ENCODE results near the gene DENND4B. TPM values are rescaled to one million over a fixed set of nuclear protein-coding genes. Genes with fewer than 3 reads are reported as not detected.
A peak's percentile ranks its signal among the peaks of the same experiment; 100 is the strongest.

Gene DENND4B
- total RNA-seq, 2 experiments from 2014 or later, result 102 to 107 TPM

DNA sequence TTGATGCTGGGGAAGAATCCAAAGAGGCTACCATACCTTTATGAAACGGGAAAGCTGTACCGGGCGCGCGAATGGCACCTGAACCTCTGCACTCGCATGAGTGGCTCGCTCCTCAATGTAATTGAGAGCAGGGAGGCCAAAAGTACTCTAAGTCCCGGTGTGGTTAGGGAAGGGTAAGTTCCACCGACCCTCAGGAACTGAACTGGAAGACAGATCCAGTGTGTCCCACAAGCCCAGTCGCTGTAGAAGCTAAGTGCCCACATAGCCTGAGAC lies 24.8 kb downstream of the DENND4B start:
- peak overlapping the region; percentile 95 for H3K4me3 Mint-ChIP-seq
- TF ChIP-seq, protein P1, sequence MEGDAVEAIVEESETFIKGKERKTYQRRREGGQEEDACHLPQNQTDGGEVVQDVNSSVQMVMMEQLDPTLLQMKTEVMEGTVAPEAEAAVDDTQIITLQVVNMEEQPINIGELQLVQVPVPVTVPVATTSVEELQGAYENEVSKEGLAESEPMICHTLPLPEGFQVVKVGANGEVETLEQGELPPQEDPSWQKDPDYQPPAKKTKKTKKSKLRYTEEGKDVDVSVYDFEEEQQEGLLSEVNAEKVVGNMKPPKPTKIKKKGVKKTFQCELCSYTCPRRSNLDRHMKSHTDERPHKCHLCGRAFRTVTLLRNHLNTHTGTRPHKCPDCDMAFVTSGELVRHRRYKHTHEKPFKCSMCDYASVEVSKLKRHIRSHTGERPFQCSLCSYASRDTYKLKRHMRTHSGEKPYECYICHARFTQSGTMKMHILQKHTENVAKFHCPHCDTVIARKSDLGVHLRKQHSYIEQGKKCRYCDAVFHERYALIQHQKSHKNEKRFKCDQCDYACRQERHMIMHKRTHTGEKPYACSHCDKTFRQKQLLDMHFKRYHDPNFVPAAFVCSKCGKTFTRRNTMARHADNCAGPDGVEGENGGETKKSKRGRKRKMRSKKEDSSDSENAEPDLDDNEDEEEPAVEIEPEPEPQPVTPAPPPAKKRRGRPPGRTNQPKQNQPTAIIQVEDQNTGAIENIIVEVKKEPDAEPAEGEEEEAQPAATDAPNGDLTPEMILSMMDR (IDR thresholded peaks at IDR 0.05), result no peak
- peak overlapping the region; percentile 94 for H3K27ac Mint-ChIP-seq
- ChIA-PET POLR2A (interaction anchor here (0.8 to 9.9 kb wide), 23 partner anchors 10 to 139 kb away, joined by 3 to 126 read pairs (median 6); partner anchors contain the start of genes CREB3L4, CRTC2, DENND4B and JTB), CTCF (interaction anchor here (1.1 to 5.9 kb wide), 8 partner anchors 11 to 132 kb away, joined by 3 to 46 read pairs (median 4); partner anchors contain the start of genes DENND4B and JTB)
- no peaks in the 10 kb centered on the region for H3K9me3 Mint-ChIP-seq
- DNase-seq (peak; percentile 24), ATAC-seq (no peak)
- H3K27me3 Mint-ChIP-seq, result no peaks in the 10 kb centered on the region
- H3K36me3 Mint-ChIP-seq (ENCODE audit: low read depth), result peaks cover 23% of the 10 kb centered on the region
- H3K4me1 Mint-ChIP-seq (ENCODE audit: low read depth), result peaks cover 41% of the 10 kb centered on the region
- intact Hi-C loops (cut with micrococcal nuclease), result loop anchor here (5.0 kb wide), 1 partner anchor 114 kb away; no protein-coding TSS in a partner anchor

DNA sequence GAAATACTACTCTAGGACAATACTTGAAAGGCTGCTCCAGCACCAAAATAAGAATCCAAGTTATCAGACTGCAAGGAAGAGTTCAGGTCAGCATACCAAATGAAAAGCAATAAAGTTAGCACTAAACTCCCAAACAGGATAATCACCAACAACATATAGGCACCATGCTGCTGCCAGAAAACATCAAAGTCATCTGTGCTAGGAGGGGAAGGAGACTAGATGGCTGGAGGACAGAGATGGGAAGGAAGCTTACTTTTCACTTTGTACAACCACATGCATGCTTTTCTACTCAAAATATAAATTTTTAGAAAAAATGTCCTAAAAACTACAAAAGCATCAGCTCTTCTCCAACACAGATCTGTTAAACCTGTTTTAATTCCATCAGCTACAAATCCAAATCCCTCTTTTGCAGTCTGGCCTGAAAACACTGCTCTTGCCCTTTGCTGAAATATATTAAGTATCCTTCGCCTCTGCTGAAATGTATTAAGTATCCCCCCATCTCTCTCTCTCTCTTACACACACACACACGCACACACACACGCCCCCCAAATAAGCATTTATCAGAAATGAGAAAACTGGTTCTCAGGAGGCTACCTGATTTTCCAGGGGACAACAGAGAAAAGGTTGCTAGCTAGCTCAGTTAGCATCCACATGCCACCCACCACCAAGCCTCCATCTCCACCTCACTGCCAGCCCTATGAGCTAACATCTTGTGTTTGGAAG lies 25.3 kb downstream of the DENND4B start:
- ATAC-seq, result no peak
- no peaks in the 10 kb centered on the region for H3K27me3 Mint-ChIP-seq
- TF ChIP-seq, protein P1 (IDR thresholded peaks at IDR 0.05), result no peak
- DNase-seq, result no peak
- H3K27ac Mint-ChIP-seq, result peak overlapping the region; percentile 94
- ChIA-PET CTCF (interaction anchor here (0.9 to 5.9 kb wide), 8 partner anchors 11 to 131 kb away, joined by 3 to 46 read pairs (median 4); partner anchors contain the start of gene DENND4B), POLR2A (interaction anchor here (0.6 to 9.9 kb wide), 24 partner anchors 9 to 138 kb away, joined by 3 to 126 read pairs (median 5); partner anchors contain the start of genes CREB3L4, CRTC2, DENND4B and JTB)
- peak overlapping the region; percentile 95 for H3K4me3 Mint-ChIP-seq
- peaks cover 24% of the 10 kb centered on the region for H3K36me3 Mint-ChIP-seq (ENCODE audit: low read depth)
- H3K4me1 Mint-ChIP-seq (ENCODE audit: low read depth), result peaks cover 43% of the 10 kb centered on the region
- intact Hi-C loops (cut with micrococcal nuclease), result loop anchor here (5.0 kb wide), 1 partner anchor 114 kb away; no protein-coding TSS in a partner anchor
- no peaks in the 10 kb centered on the region for H3K9me3 Mint-ChIP-seq

DNA sequence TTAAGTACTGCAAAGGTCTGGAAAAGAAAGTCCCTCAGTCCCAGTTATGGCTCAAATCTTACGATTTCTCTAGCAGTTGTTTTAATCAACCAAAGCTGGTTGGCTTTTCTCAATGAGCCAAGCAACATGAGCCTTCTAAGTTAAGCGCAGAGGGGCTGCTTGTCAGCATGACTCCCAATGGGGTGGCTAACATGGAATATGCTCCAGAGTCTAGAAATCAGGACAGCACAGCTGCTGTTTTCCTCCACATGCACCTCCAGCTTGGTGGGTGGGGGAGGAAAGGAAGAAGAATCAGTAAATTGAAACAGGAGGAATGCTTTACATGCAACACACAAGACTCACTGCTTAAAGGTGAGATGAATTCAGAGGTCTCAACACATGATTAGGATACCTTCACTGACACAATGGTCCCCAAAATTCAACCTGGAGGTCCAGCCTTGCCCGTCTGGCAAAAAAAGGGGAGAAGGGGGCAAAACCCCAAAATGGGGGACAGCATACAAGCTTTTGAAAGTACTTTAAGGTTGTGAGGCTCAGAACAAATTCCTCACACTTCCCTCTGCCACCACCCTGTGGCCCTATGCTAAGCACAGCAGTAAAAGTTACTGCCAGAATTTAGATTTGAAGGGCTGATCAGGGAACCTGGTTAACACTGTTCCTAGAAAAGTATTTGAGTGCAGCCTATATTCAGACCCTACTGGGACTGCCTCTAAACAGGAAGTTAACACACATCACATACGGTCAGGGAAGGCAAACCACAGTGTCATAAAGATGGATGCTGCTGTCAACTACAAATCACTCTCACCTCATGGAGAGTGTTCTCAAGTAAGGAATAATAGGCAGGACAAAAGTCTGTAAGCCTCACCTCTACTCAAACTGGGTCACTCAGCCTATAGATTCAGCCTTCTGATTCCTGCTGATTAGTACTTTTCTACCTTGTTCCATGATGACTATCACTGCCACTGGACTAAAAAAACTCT lies 26.4 kb downstream of the DENND4B start:
- TF ChIP-seq, protein P1 (IDR thresholded peaks at IDR 0.05), result peak; percentile 40
- ATAC-seq, result no peak
- intact Hi-C loops (cut with micrococcal nuclease), result loop anchor here (5.0 kb wide), 1 partner anchor 113 kb away; no protein-coding TSS in a partner anchor
- DNase-seq, result peak; percentile 53
- POLR2A ChIA-PET, result interaction anchor here (0.6 to 9.9 kb wide), 16 partner anchors 8 to 114 kb away, joined by 3 to 126 read pairs (median 5); partner anchors contain the start of genes CREB3L4, DENND4B, JTB and RPS27
- H3K4me3 Mint-ChIP-seq, result peak overlapping the region; percentile 95
- H3K27ac Mint-ChIP-seq, result peak overlapping the region; percentile 94
- no peaks in the 10 kb centered on the region for H3K27me3 Mint-ChIP-seq
- H3K36me3 Mint-ChIP-seq (ENCODE audit: low read depth), result peaks cover 29% of the 10 kb centered on the region
- peaks cover 47% of the 10 kb centered on the region for H3K4me1 Mint-ChIP-seq (ENCODE audit: low read depth)
- no peaks in the 10 kb centered on the region for H3K9me3 Mint-ChIP-seq
- CTCF ChIA-PET, result interaction anchor here (0.6 to 5.9 kb wide), 14 partner anchors 10 to 639 kb away, joined by 3 to 46 read pairs (median 3); partner anchors contain the start of gene DENND4B

DNA sequence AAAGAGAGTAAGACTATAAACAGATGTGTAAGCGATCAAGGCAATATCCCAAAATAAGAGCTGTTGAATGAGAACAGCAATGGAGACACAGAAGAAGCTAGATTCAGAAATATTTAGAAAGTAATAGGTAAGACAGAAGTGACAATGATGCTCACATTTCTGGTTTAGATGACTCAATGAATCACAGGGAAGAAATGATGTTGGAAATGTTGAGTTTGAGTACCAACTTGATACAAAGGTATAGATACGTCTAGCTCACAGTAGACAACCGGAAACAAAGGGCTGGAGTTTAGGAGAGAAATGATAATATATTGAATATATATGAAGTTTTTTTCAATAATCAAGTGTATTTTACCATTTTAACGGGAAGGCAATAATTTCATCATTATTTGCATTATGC lies 30.2 kb downstream of the DENND4B start:
- Mint-ChIP-seq H3K27ac (peak overlapping the region; percentile 26), H3K4me1 (ENCODE audit: low read depth) (peaks cover 61% of the 10 kb centered on the region), H3K27me3 (no peaks in the 10 kb centered on the region), H3K36me3 (ENCODE audit: low read depth) (peaks cover 25% of the 10 kb centered on the region), H3K4me3 (no peak overlapping the region), H3K9me3 (peaks cover 2% of the 10 kb centered on the region)
- CTCF ChIA-PET, result interaction anchor here (0.7 kb wide), 1 partner anchor 102 kb away, joined by 3 read pairs; no protein-coding TSS in a partner anchor
- DNase-seq (no peak), ATAC-seq (no peak)
- TF ChIP-seq, protein P1 (IDR thresholded peaks at IDR 0.05), result no peak
- intact Hi-C loops (cut with micrococcal nuclease), result no loop called here
- POLR2A ChIA-PET, result no interaction called here

All from activated CD8-positive, alpha-beta T cell treated with anti-CD3 and anti-CD28 coated beads for 36 hours (primary cell).